22Rv1 (cell line): ENCODE results near the gene SIPA1L3.

Experiments used
- H3K27ac ChIP-seq: fragments of 450-650 bp; 2 replicates; pipeline ENCODE4 v1.5.1; 2017
- ZFX ChIP-seq: fragments of 450-650 bp; IDR thresholded peaks from 2 replicates; pipeline ENCODE4 v1.6.1; 2017; ENCODE audit warnings: antibody characterized with exemption, borderline replicate concordance
- TF ChIP-seq, protein P1 (sequence below): fragments of 450-650 bp; IDR thresholded peaks from 2 replicates; pipeline ENCODE4 v1.5.1; 2017; ENCODE audit warnings: mild to moderate bottlenecking

SIPA1L3 gene

DNA sequence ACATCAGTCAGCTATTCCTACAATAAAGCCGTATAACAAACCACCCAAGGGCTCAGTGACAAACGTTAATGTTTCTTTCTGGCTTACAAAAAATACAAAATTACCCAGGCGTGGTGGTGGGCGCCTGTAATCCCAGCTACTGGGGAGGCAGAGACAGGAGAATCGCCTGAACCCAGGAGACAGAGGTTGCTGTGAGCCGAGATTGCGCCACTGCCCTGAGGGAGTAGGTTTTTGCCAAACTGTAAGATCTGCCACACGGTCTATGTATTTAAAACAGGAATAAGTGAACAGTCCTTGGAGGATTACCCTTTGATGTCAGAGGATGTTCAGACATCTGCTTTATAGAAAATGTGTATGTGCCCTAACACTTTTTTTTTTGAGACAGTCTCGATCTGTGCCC, 211.2 kb downstream of the SIPA1L3 start:
- H3K27ac ChIP-seq: no peak overlapping the region
- TF ChIP-seq ZFX: no peak
- TF ChIP-seq, protein P1, sequence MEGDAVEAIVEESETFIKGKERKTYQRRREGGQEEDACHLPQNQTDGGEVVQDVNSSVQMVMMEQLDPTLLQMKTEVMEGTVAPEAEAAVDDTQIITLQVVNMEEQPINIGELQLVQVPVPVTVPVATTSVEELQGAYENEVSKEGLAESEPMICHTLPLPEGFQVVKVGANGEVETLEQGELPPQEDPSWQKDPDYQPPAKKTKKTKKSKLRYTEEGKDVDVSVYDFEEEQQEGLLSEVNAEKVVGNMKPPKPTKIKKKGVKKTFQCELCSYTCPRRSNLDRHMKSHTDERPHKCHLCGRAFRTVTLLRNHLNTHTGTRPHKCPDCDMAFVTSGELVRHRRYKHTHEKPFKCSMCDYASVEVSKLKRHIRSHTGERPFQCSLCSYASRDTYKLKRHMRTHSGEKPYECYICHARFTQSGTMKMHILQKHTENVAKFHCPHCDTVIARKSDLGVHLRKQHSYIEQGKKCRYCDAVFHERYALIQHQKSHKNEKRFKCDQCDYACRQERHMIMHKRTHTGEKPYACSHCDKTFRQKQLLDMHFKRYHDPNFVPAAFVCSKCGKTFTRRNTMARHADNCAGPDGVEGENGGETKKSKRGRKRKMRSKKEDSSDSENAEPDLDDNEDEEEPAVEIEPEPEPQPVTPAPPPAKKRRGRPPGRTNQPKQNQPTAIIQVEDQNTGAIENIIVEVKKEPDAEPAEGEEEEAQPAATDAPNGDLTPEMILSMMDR: no peak

DNA sequence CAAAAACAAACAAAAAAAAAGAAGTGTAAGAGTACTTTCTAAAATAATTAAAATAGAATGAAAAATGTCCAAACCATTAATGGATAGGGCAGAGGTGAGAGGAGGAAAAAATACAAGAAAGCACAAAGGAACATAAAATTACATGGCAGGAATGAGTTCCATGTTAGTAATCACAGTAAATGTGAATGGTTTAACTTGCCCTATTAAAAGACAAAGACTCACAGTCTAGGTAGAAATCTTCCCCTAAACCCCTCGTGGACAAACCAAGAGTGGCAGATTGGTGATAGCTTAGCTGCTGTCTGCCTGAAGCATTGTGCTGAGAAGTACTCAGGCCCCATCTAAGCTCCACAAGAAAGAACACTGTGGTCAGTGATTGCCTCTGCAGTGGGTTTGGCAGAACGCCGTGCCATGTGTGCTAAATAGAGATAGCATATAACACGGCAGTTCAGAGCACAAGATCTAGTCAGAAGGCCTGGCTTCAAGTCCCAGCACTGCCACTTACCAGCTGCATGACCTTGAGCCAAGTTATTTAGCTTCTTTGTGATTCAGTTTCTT, 213.5 kb downstream of the SIPA1L3 start:
- no peak for TF ChIP-seq ZFX
- TF ChIP-seq, protein P1: no peak
- H3K27ac ChIP-seq: no peak overlapping the region

DNA sequence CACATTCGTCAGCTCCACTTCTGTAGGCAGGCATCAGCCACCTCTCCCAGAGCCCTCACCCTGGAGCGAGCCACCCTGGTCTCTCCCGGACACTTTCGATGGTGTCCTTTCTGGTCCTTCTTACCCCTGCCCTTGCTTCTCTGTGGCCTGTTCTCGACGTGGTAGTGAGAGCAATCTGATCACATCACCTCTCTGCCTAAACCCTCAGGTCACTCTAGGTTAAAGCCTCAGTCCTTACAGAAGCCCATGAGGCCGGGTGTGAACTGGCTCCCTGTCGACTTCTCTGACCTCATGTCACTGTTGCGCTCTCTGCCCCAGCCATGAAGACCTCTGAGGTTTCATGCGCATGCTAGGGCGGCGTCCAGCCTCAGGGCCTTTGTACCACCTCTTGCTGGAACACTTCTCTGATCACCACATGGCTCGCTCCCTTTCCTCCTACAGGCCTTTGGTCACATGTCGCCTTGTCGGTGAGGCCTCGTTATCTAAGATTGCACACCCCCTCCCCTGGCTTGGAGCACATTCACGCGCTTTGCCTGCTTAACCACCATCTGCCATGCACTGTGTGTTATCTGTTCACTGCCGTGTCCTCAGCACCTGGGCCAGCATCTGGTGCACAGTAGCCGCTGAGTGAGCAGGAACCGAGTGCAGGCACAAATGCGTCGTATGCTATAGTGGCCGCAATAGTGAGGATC, 215.5 kb downstream of the SIPA1L3 start:
- TF ChIP-seq, protein P1: no peak
- TF ChIP-seq ZFX: no peak
- no peak overlapping the region for H3K27ac ChIP-seq

DNA sequence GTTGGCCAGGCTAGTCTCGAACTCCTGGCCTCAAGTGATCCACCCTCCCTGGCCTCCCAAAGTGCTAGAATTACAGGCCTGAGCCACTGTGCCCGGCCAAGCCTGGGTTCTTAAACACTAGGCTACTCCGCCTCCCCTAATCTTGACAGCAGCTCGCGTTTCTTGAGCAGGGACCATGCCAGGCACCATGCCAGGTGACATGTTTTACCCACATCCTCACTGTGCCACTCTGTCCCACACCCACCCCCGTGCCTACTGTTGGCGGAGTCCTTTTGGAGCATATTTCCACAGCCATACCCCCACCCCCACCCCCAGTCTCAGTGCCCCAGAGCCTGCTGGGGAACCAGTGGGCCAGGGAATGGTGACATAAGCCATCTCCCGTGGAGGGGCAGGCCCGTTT, 218.2 kb downstream of the SIPA1L3 start:
- TF ChIP-seq, protein P1: no peak
- no peak for TF ChIP-seq ZFX

DNA sequence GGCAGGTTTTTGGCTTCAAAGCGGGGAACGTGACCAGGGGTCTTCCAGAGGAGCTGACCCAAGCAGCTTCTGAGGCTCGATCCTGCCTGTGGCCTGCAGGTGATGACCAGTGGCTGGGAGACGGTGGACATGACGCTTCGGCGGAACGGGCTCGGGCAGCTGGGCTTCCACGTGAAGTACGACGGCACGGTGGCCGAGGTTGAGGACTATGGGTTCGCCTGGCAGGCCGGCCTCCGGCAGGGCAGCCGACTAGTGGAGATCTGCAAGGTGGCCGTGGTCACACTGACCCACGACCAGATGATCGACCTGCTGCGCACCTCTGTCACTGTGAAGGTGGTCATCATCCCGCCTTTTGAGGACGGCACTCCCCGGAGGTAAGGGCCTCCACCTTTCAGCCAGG, 223.4 kb downstream of the SIPA1L3 start:
- TF ChIP-seq, protein P1: no peak
- no peak for TF ChIP-seq ZFX
- H3K27ac ChIP-seq: no peak overlapping the region

More for the DNA sequence above, 218.2 kb downstream of the SIPA1L3 start:
- no peak overlapping the region for H3K27ac ChIP-seq

DNA sequence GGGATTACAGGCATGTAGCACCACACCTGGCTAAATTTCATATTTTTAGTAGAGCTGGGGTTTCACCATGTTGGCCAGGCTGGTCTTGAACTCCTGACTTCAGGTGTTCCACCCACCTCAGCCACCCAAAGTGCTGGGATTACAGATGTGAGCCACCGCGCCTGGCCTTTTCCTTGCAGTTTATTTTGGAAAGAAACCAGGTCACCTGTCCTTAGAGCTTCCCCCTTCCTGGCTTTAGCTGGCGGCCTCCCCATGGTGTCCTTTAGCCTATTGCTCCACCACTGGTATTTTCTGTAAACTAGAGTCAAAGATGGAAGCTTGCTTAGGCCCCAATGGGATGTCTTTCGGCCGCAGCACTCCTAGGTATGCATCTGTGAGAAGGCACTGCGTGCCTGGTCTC, 225.8 kb downstream of the SIPA1L3 start:
- no peak overlapping the region for H3K27ac ChIP-seq
- no peak for TF ChIP-seq ZFX
- TF ChIP-seq, protein P1: no peak

DNA sequence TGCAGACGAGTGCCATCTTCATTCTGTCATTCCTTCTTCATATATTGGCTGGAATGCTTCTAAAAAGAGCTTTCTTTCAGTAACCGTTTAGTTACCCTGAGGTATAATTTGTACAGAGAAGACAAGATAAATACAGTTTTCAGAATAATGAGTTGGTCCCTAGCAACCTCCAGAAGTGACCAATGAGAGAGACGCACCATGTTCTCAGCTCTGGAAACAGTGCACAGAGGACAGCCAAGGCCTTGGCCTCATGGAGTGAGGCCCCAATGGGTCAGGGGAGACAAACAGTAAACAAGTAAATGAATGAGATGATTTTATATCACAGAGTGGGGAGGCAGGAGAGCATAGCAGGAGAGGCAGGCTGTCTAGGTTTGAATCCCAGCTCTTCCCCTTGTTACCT, 226.3 kb downstream of the SIPA1L3 start:
- no peak overlapping the region for H3K27ac ChIP-seq
- TF ChIP-seq, protein P1: no peak
- TF ChIP-seq ZFX: no peak
